HL-60/S4 treated with retinoic acid at 250 ng/mL for 4 days and 3 days (cell line): Measurements from ENCODE around the gene HNRNPUL1.
"Not testable (repeated sequence)": the region's sequence is repeated elsewhere in the genome, so short reads cannot be mapped to it uniquely, and the experiment has no call there.

ENCODE experiments used
- in situ Hi-C: fragments of 300-500 bp; cut with MboI; formaldehyde crosslinking; loops from 2 replicates; pipeline ENCODE4 v1.7.0; 2022; ENCODE audit warnings: low sequenced_read_pairs

The HNRNPUL1 gene

DNA sequence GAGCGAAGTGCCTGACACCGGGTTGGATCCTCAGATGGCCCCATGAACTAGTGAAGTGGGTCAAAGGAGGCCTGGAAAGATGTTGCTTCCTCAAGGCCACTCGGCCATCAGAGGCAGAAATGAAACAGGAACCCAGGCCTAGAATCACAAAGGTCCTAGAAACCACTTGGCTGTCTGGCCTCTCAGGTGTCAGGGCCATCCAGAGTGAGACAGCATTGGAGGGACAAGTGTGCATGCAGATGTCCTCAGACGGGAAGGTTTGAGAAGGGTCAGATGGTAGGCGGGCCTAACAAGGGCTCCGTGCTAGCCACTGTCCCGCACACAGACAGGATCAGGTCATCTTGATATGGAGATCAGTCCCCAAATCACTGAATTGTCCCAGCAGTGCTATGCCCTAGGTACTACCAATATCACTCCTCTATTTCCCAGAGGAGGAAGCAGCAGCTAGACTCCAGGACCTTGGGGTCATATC lies 60.1 kb downstream of the HNRNPUL1 start:
- in situ Hi-C loops, result no loop called here

DNA sequence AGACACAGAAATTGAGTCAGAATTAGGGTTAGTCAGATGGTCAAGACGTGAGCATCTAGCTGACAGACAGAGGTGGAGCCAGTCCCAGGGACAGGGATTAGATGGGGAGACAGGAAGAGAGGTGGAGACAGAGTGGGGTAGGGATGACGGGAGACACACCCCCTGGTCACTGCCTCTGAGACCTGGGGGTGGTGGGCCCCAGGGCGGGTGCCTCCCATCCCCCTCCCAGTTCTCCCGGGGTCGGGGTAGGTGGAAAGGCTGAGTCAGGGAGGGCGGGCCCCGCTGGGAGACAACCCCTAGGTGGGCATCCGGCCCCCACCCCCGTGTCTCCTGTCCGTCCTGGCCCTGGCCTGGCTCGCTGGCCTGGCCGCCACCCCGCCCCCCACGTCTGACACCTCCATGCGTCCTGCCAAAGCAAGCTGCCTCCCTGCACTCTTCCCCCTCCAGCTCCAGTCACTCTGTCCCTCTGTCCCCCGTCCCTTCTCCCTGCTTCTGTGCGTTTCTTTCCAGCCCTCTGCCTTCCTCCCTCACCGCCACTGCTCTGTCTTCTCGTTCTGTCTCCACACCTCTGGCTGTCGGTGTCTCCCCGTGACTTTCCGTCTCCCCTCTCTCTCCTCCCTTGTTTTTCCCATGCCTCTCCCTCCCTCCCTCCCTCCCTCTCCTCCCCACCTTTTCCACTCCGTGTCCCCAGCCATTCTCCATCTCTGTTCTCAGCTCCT lies 60.9 kb downstream of the HNRNPUL1 start:
- in situ Hi-C loops, result no loop called here

DNA sequence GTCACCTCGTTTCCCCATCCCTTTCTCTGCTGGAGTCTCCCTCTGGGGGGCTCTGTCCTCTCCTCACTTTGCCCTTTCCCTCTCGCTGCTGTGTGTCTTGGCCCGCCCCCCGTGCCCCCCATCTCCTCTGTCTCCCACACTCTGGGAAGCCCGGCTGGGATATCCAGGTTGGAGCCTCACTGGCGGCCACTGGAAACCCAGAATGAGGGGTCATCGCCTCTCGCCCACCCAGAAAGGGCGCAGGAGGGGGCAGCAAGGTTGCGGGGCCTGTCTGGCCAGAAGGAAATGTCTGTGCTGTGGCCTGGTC lies 61.4 kb downstream of the HNRNPUL1 start:
- in situ Hi-C loops, result no loop called here

DNA sequence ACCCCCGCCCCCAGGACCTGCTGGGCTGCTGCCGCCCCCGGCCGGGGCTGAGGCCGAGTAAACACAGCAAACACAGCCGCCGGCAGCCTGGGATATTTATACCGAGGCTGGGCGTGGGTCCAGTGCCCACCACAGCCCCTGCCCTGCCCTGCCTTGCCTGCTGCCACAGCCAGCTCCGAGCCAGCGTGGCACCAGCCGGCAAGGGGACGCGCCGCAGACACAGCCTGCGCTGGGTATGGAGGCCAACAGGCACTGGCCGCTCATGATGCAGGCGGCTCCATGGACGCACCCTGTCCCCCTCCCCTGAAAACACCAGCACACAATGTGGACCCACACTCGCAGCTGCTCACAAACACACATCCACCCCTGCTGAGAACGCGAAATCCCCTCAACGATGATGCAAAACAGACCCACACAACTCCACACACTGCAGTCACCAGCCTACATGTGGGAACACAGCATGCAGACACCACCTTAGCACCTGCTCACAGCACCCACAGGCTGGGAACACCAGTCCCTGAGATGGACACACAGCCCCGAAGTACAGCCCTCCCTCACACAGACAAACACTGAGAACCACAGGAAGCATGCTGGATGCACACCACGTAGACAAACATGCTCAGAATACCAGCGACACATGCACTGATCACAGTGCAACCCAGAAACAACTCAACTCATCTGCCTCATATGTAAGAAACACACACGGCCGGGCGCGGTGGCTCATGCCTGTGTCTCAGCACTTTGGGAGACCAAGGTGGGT lies 62.0 kb downstream of the HNRNPUL1 start:
- in situ Hi-C loops, result no loop called here

DNA sequence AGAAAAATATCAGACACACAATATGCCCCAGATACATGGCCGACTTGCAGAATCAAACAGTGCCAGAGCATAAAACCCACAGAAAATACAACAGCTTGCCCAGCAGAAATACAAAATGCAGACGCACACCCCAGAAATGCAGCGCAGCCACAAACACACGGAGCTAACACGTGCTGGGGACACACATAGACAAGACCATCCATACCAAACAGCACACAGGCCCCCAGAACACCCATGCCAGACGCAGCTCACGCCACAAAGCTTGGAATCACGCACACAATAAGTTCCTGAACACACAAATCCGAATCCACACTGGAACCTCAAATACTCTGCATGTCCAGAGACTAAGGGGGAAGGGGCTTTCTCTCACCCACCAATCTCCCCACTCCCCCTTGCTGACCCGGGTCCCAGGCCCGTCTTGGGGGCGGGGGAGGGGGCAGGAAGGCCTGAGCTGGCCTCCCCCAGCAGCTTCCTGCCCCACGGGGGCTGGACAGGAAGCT lies 63.0 kb downstream of the HNRNPUL1 start:
- in situ Hi-C loops, result no loop called here

DNA sequence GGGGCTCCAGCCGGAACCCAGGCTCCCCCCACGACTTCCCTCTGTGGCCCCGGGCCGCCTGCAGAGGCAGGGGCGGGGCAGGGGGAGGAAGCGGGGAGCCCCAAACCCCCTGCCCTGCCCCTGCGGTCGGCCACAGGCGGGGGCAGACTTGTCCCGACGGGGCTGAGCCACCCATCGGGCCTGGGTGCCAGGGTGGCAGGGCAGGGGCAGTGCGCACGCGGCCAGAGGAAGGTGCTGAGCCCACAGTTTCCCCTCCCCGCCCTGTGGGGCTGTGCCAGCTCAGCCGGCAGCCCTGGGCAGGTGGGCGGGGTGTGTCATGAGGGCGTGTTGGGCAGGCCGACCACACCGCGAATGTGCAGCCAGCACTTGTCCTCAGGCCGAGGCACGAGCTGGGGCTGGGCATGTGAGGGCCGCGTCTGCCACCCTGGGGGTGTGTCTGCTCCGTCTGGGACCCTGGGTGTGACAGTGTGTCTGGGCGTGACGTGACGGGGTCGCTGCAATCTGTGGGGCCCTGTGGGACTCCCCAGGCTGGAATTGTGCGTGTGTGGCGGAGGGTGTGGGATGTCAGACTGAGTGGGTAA lies 63.5 kb downstream of the HNRNPUL1 start:
- in situ Hi-C loops, result no loop called here

DNA sequence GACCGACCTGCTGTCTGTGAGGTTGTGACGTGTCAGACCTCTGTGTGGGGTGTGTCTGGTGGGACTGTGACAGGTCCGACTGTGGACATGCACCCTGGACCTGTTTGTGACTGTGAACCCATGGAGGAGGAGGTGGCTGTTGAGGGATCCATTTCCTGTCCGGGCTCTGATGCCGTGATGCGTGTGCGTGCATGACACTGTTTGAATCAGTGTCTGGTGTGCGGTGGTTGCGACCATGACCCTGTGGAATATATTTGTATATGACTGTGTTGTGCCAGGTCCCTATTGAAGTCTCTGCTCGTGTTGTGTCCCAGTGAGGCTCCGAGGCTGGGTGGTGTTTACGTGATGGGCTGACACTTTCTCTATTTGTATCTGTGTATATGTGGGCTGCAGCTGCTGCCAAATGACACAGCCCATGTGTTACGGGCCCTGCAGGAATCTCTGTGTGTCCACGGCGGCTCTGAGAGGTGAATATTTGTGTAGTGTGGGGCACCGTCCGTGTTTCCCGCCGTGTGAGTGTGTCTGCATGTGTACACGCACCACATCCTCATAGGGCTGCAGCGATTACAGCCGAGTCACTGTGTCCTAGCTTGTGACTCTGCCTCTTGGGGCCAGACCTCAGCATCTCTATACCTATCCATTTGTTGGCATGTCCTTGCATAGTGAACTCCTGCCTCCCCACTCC lies 64.1 kb downstream of the HNRNPUL1 start:
- in situ Hi-C loops, result no loop called here

DNA sequence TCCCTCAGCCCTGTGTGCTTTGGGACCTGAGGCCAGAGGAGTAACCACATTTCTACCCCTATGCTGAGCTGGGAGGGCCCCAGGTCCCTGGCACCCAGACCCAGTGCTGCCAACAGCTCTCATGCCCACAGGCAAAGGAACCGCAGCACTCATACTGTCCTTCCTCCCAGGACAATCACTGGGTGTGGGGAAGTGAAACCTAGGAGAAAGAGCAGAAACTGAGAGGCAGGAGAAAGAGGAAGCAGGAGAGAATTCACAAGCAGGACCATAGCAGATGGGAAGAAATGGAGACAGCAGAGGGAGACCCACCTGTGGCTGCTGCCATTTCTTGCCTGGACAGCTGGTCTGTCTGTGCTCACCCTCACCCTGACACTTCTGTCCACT lies 64.7 kb downstream of the HNRNPUL1 start:
- in situ Hi-C loops, result no loop called here

DNA sequence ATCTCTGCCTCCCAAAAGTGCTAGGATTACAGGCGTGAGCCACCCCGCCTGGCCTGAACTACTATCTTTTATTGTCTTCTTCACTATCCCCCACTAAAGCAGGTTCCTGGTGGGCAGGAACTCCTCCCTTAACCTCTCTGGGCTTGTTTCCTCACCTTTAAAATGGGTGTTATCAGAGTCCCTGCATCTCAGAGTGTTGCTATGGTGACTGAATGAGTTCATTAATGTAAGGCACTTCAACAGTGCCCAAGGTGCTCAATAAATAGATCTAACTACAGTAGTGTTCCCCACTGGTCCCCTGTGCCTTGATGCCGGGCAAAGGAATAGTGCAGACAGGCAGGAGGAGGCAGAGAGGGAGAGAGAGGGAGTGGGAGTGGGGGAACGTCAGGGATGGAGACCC lies 66.3 kb downstream of the HNRNPUL1 start:
- in situ Hi-C loops, result no loop called here

DNA sequence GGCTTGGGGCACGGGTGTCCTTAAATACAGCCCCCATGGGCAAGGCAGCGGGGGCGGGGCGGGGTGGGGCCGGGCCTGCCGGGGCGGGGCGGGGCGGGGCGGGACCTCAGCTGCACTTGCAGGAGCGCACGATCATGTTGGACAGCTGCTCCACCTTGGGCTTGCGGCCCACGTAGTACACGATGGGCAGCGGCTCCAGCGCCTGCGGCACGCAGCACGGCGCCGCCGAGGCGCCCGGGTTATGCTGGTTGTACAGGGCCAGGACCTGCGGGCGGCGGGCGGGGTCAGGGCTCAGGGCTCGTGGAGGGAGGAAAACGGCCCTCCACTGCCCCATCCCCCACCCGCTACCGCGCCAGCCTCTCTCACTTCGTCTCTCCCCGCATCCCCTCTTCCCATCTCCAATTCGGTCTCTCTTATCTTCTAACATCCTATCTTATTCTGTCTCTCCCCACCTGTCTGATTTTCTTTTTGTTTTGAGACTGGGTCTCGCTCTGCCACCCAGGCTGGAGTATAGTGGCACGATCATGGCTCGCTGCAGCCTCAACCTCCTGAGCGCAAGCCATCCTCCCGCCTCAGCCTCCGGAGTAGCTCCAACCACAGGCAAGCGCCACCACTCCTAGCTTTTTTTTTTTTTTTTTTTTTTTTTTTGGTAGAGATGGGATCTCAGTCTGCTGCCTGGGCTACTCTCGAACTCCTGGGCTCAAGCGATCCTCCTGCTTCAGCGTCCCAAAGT lies 66.9 kb downstream of the HNRNPUL1 start:
- in situ Hi-C loops, result no loop called here

DNA sequence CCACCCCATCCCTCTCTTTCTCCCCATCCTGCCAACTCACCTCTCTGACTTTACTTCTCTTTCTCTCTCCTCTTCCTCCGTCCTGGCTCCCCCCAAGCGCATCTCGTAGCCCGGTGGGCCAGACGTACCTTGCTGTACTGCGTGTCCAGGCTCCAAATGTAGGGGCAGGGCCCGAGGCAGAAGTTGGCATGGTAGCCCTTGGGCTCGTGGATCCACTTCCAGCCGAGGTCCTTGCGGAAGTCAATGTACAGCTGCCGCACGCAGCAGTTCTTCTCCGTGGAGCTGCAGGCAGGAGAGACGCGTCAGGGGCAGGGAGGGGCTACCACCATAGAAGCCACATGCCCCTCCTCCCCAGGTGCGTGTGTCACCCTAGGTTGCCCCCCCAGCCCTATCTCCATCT lies 67.8 kb downstream of the HNRNPUL1 start:
- in situ Hi-C loops, result no loop called here

DNA sequence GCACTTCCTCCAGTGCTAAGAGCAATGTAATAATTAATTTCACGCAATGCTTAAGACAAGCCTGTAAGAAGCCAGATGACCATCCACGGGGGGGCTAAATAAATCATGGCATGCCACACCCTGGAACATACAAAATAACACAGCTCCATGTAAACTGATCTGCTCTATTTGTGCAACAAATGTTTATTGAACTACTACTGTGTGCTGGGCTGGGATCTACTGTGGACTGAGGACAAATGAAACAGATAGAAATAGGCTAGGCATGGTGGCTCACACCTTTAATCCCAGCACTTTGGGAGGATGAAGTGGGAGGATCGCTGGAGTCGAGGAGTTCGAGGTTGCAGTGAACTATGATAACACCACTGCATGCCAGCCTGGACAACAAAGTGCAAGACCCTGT lies 68.3 kb downstream of the HNRNPUL1 start:
- in situ Hi-C loops, result no loop called here

DNA sequence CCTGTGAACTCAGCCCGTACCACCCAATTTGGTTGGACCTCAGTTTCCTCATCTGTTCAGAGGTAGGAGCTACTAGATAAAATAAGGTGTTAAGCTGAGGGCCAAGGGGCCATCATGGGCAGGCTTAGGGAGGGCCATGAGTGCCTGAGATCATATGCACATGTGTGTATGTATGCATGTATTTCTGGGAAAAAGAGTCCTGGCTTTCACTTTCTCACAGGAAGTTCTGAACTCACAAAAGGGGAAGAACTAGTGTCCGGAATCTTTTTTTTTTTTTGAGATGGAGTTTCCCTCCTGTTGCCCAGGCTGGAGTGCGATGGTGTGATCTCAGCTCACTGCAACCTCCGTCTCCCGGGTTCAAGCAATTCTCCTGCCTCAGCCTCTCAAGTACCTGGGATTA lies 70.6 kb downstream of the HNRNPUL1 start:
- in situ Hi-C loops, result no loop called here

DNA sequence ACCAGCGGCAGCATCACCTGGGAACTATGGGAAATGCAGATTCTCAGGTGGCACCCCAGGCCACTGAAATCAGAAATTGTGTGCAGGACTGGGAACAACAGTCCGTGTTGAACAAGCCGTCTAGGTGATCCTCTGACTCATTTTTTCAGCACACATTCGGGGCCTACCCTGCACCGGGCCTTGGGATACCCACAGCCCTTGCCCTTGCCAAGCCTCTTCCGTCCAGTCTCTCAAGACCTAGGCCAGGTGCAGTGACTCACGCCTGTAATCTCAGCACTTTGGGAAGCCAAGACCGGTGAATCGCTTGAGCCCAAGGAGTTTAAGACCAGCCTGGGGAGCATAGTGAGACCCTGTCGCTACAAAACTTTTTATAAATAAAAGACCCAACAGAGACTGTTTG lies 71.3 kb downstream of the HNRNPUL1 start:
- in situ Hi-C loops, result no loop called here

DNA sequence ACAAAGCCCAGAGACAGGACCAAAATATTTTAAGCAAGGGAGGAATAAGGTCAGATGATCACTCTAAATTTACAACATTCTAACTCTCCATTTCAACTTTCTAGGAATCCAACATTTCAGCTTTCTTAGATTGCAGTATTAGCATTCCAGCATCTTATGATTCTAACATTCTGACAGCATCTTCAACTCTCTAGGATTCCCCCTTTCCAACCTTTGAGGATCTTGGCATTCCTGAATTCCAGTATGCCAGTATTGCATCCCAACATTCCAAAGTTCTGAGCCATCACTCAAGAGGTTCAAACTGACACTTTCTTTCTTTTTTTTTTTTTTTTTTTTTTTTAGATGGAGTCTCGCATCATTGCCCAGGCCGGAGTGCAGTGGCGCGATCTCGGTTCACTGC lies 75.8 kb downstream of the HNRNPUL1 start:
- in situ Hi-C loops, result no loop called here

DNA sequence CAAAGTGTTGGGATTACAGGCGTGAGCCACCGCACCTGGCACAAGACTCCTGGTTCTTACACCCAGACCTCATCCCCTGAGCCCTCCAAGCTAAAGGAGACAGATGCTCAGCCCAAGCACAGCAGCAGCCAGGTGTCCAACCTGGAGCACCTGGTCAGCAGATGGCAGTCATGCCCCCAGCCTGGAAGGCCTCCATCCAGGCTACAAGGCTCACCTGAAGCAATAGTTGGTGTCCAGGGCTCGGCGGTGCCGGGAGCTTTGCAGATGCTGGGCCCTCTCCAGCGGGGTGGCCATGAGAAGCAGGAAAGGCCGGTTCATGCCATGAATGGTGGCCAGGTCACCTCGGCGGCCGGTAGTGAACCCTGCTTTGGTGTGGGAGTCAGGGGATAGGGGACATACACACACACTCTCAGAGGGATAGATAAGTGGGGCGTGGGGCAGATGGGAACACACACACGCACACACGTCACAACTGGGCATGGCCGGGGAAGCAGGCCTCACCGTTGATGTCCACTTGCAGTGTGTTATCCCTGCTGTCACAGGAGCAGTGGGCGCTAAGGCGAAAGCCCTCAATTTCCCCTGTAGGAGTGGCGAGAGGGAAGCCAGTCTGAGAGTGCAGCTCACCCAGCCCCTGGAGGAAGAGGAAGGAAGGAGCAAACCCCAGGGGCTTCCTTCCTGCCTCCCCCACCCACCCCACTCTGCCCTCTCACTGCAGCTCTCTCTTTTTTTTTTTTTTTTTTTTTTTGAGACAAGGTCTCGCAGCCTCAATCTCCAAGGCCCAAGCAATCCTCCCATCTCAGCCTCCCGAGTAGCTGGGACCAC lies 77.7 kb downstream of the HNRNPUL1 start:
- in situ Hi-C loops, result no loop called here

DNA sequence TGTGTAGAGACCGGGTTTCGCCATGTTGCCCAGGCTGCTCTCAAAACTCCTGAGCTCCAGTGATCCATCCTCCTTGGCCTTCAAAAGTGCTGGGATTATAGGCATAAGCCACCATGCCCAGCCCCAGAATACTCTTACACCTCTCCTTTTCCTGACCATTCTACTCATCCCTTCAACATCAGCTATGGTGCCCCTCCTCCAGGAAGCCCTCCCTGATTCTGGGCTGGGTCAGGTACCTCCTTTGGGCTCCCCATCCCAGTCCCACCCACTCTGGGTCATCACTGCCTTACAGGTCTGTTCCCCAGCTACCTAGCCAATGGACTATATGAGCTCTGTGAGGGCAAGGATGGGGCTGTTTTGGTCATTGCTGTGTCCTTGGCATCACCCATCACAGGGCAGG lies 80.0 kb downstream of the HNRNPUL1 start:
- in situ Hi-C loops, result no loop called here

DNA sequence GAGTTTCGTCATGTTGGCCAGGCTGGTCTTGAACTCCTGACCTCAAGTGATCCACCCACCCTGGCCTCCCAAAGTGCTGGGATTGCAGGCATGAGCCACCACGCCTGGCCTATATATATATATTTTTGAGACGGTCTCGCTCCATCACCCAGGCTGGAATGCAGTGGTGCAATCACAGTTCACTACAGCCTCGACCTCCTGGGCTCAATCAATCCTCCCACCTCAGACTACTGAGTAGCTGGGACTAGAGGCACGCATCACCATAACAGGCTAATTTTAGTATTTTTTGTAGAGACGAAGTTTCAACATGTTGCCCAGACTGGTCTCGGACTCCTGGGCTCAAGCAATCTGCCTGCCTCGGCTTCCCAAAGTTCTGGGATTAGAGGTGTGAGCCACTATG lies 82.7 kb downstream of the HNRNPUL1 start:
- in situ Hi-C loops, result not testable (repeated sequence)

DNA sequence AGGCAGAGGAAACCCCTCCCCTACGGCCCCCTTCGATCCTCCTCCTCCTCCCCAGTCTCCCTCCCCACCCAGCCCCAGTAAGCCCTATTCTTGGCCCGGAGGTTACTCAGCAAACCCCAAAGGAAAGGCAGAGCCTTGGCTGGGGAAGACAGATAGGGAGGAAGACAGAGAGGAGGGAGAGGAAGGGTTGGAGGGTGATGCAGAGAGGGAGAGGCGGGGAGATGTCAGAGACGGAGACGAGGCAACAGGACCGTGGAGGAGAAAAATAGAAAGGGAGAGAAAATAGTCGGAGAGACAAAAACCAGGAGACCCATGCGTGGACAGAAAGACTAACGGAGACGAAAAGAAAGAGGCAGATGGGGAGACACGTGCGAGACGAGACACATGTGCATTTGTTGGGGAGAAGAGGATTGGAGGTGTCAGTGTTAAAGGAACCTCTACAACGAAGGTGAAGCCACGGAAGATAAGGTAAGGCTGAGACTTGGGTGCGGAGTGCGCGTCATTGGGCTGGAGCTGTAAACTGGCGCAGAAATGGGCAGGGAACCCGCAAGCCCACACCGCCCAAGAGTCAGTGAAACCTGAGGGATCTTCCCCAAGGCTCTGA lies 86.7 kb downstream of the HNRNPUL1 start:
- in situ Hi-C loops, result no loop called here
